Heart left ventricle (tissue), 16 donors: ENCODE data around the gene IMMP2L. TPM values are rescaled to one million over a fixed set of nuclear protein-coding genes. Genes with fewer than 3 reads are reported as not detected.

Experiments used
- ATAC-seq, 4 donors: fragments of 200-7000 bp; cut with Tn5 transposase; one replicate each; pipeline ENCODE4 v1.9.1; 2020 to 2022; ENCODE audit warnings: moderate library complexity in 4 of 4, mild to moderate bottlenecking in 3 of 4, moderate number of reproducible peaks in 1 of 4
- DNase-seq, 5 donors: peaks; one replicate each; pipeline ENCODE4 v3.0.0-alpha.2; 2020
- H3K27ac ChIP-seq, 12 donors: fragments of 200-600 bp; sonication (generic) in 4 of 12; one replicate each; pipeline versions ENCODE4 v1.5.0 to v1.8.0; 2016 to 2022; ENCODE audit warnings: mild to moderate bottlenecking in 2 of 12
- H3K27me3 ChIP-seq, 9 donors: fragments of 200-600 bp; sonication (generic) in 2 of 9; one replicate each; pipeline versions ENCODE4 v1.5.1 to v1.8.0; 2016 to 2022; ENCODE audit warnings: mild to moderate bottlenecking in 3 of 9
- H3K36me3 ChIP-seq, 9 donors: fragments of 200-600 bp; sonication (generic) in 2 of 9; one replicate each; pipeline versions ENCODE4 v1.5.0 to v1.8.0; 2018 to 2022; ENCODE audit warnings: mild to moderate bottlenecking in 2 of 9
- H3K4me1 ChIP-seq, 12 donors: fragments of 200-600 bp; sonication (generic) in 4 of 12; one replicate each; pipeline versions ENCODE4 v1.5.0 to v1.8.0; 2016 to 2022; ENCODE audit warnings: mild to moderate bottlenecking in 3 of 12
- H3K4me3 ChIP-seq, 12 donors: fragments of 200-600 bp; sonication (generic) in 4 of 12; one replicate each; pipeline versions ENCODE4 v1.5.0 to v1.8.0; 2017 to 2022; ENCODE audit warnings: mild to moderate bottlenecking in 9 of 12, moderate library complexity in 4 of 12
- H3K9me3 ChIP-seq, 12 donors: fragments of 200-600 bp; sonication (generic) in 4 of 12; one replicate each; pipeline versions ENCODE4 v1.5.0 to v1.8.0; 2016 to 2022; ENCODE audit warnings: mild to moderate bottlenecking in 1 of 12
- CTCF ChIP-seq, 12 donors: fragments of 200-600 bp; sonication (generic) in 4 of 12; IDR thresholded peaks; one replicate each; pipeline versions ENCODE4 v1.5.0 to v1.8.0; 2018 to 2022; ENCODE audit warnings: antibody characterized with exemption in 12 of 12, mild to moderate bottlenecking in 5 of 12
- POLR2A ChIP-seq, 2 donors: fragments of 450-650 bp; IDR thresholded peaks; one replicate each; pipeline ENCODE4 v1.6.1; 2017; ENCODE audit warnings: antibody characterized with exemption in 2 of 2, mild to moderate bottlenecking in 2 of 2, moderate library complexity in 2 of 2
- WGBS, 4 donors: extraction: QIAGEN DNeasy Blood & Tissue Kit in 2 of 4; methylation state at CpG; one replicate each; pipeline versions ENCODE4 v1.1.5 to v1.1.7; 2013 to 2018; 5-methylcytosine and 5-hydroxymethylcytosine counted together
- intact Hi-C, 10 donors: fragments of 100-400 bp; cut with DNase I; formaldehyde crosslinking; loops; one replicate each; pipeline versions ENCODE4 v1.11.1 to v1.14.2; 2022
- polyA plus RNA-seq, 2 donors: library from polyadenylated mRNA; stranded (reverse); fragments of 200-250 nt; gene quantifications; one replicate each; pipeline ENCODE4 v1.2.3, GENCODE V29; 2013
- total RNA-seq, 9 donors: library from RNA; depleted of rRNA in 2 of 9; stranded (reverse); fragments of >200 nt in 2 of 9; fragmentation: NEBNext Ultra II Directional in 3 of 9; extraction: Animal tissue kit (Norgen Biotek cat#: 25700) in 3 of 9; gene quantifications; one replicate each; pipeline versions ENCODE4 v1.1.0 to v1.2.4, GENCODE V29; 2016 to 2023
- donor health status: ischemic (EF 13 %, LVEDD 7.1; RV severe dilation, severe dysfunction).
- donor health status: healthy with polysubstance abuse.
- donor health status: DM: no; HTN: yes; CAD: no.
- donor health status: DM: no; HTN: no; CAD: no.
- donor health status: ischemic (EF 25% LVEDD 6.9; RV normal size, moderate dysfunction).
- donor health status: ischemic (EF 25% LVEDD 5.7; RV mildly dilated, moderate dysfunction).
- donor health status: healthy.
- donor health status: DM: yes; HTN: yes; CAD: no.
- donor health status: ischemic (EF 35%, LVEDD 5.7; RV mildly dilated, moderate dysfunction).
- donor health status: nonischemic (EF 11% LVEDD 7.7; RV severe dilation, severe dysfunction).
- donor health status: DM: yes; HTN: yes; CAD: no.
- donor health status: PGD.
- donor health status: ischemic (EF 29% LVEDD 5.4; RV normal size, mild dysfunction).
- donor health status: nonischemic (EF 23%, LVEDD 6.1; RV moderate dilation, normal function).

The IMMP2L gene
- total and polyA plus RNA-seq, 11 donors, result 5.1 to 17.2 (median 15.9) TPM

GRCh38 chr7:110779339-110779738, 783.0 kb downstream of the IMMP2L start:
- TF ChIP-seq CTCF (IDR thresholded peaks at IDR 0.05) (no peak), POLR2A (IDR thresholded peaks at IDR 0.05) (no peak)
- WGBS, 4 donors, result 92 to 96% (median 94%) methylated on average over 3 of the region's 3 CpGs
- no peak for DNase-seq
- Histone ChIP-seq H3K4me1 (no peaks in the 10 kb centered on the region), H3K9me3 (no peaks in the 10 kb centered on the region), H3K27me3 (no peaks in the 10 kb centered on the region), H3K27ac (no peak overlapping the region), H3K36me3 (no peaks in the 10 kb centered on the region), H3K4me3 (no peak overlapping the region)
- intact Hi-C loops, result no loop called here
- no peak for ATAC-seq

- Histone ChIP-seq H3K9me3 (no peaks in the 10 kb centered on the region), H3K4me1 (no peaks in the 10 kb centered on the region), H3K27ac (no peak overlapping the region), H3K27me3 (no peaks in the 10 kb centered on the region), H3K4me3 (no peak overlapping the region), H3K36me3 (no peaks in the 10 kb centered on the region)
- 87 to 96% (median 89%) methylated on average over 2 of the region's 2 CpGs for WGBS, 4 donors
- TF ChIP-seq CTCF (IDR thresholded peaks at IDR 0.05), result no peak
- TF ChIP-seq POLR2A (IDR thresholded peaks at IDR 0.05), result no peak
- ATAC-seq (no peak), DNase-seq (no peak)
- intact Hi-C loops, result no loop called here
Measured at GRCh38 chr7:110775046-110775445, 787.2 kb downstream of the IMMP2L start.

GRCh38 chr7:110774071-110774470, 788.2 kb downstream of the IMMP2L start:
- no peak for TF ChIP-seq CTCF (IDR thresholded peaks at IDR 0.05)
- no peak for TF ChIP-seq POLR2A (IDR thresholded peaks at IDR 0.05)
- H3K4me1 ChIP-seq, result no peaks in the 10 kb centered on the region
- H3K36me3 ChIP-seq, result no peaks in the 10 kb centered on the region
- no peaks in the 10 kb centered on the region for H3K9me3 ChIP-seq
- ATAC-seq (no peak), DNase-seq (no peak)
- intact Hi-C loops, result no loop called here
- H3K4me3 ChIP-seq, result no peak overlapping the region
- H3K27me3 ChIP-seq, result no peaks in the 10 kb centered on the region
- 88 to 97% (median 92%) methylated on average over 1 of the region's 1 CpG for WGBS, 4 donors
- no peak overlapping the region for H3K27ac ChIP-seq

- H3K4me3 ChIP-seq, result no peak overlapping the region
- TF ChIP-seq CTCF (IDR thresholded peaks at IDR 0.05) (no peak), POLR2A (IDR thresholded peaks at IDR 0.05) (no peak)
- no peak for ATAC-seq
- WGBS, 4 donors, result 96 to 97% (median 97%) methylated on average over 3 of the region's 3 CpGs
- H3K27ac ChIP-seq, result no peak overlapping the region
- DNase-seq, result no peak
- no peaks in the 10 kb centered on the region for H3K27me3 ChIP-seq
- intact Hi-C loops, result no loop called here
- no peaks in the 10 kb centered on the region for H3K9me3 ChIP-seq
- no peaks in the 10 kb centered on the region for H3K4me1 ChIP-seq
- H3K36me3 ChIP-seq, result no peaks in the 10 kb centered on the region
Measured at GRCh38 chr7:110772615-110773014, 789.7 kb downstream of the IMMP2L start.
